CD4-positive, alpha-beta T cell treated with Interleukin-15 for 1 hour (primary cell): ENCODE measurements around the gene NXF2B.
"Not testable (repeated sequence)": the region's sequence is repeated elsewhere in the genome, so short reads cannot be mapped to it uniquely, and the experiment has no call there.

Source experiments
- DNase-seq: peaks from one replicate; pipeline ENCODE4 v3.0.0-alpha.2; 2020

Gene NXF2B, protein sequence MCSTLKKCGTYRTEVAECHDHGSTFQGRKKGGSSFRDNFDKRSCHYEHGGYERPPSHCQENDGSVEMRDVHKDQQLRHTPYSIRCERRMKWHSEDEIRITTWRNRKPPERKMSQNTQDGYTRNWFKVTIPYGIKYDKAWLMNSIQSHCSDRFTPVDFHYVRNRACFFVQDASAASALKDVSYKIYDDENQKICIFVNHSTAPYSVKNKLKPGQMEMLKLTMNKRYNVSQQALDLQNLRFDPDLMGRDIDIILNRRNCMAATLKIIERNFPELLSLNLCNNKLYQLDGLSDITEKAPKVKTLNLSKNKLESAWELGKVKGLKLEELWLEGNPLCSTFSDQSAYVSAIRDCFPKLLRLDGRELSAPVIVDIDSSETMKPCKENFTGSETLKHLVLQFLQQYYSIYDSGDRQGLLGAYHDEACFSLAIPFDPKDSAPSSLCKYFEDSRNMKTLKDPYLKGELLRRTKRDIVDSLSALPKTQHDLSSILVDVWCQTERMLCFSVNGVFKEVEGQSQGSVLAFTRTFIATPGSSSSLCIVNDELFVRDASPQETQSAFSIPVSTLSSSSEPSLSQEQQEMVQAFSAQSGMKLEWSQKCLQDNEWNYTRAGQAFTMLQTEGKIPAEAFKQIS

DNA sequence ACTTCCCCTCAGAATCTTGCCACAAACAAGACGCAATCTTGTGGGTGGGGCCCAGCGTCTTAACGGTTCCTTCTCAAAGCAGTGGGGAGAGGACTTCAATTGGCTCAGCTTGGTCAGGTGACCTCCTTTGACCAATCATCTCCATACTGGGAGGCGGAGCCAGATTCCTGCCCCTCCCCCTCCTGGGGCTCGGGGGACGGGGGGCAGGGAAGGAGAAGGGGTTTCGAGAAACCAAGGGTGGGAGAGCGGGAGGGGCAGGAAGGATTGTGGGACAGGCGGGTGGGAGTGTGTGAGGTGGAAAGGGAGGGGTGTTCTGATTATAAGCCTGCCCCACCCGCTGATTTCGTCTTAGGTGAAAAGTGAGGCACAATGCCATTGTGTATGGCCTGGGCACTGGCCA lies at the start of gene NXF2B:
Gene NXF2B, minus strand, starts transcription at position 101 of the 400 bp plus-strand sequence. CDS start 59,972 bp downstream, outside the sequence.
- DNase-seq, result not testable (repeated sequence)

DNA sequence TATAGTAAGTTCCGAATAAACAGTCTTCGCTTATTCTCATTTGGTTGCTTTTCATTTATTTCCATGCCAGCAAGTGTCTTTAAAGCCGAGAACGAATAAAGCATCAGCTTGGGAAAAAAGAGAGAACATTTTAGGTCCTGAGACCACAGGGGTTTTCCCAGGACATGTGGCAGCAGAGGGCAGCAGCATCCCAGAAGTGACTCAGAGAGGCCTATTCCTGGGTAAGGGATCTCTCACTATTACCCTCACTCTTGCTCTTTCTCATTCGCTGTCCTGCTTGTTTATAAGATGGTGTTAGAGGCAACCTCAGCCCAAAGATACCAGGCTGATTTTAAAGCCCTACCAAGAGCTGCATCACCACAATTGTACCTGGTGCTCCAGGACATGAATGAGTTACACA lies 39.0 kb upstream of the NXF2B start:
- not testable (repeated sequence) for DNase-seq

DNA sequence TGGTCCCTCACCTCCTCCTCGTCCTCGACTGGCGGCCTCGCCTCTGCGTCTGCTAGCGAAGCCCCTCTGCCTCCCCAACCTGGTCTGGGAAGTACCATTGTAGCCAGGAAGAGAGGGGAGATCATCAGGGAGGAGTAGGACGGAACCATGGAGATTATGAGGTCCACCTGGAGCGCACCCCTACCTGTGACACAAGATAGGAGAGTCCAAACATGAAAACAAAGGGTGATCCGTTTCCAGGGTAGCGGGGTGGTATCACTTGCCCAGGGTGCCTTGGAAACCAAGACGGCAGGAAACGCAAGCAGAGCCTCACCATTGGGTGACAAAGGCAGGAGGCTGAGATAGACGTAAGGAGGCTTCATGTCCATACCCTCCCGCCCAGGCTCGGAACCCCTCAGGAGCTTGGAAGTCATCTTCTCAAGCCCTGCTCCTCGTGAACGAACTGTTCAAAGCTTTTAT lies 32.0 kb upstream of the NXF2B start, which contains the start of gene TCP11X2:
Gene TCP11X2, minus strand, starts transcription at position 51 of the 459 bp plus-strand sequence.
- not testable (repeated sequence) for DNase-seq

DNA sequence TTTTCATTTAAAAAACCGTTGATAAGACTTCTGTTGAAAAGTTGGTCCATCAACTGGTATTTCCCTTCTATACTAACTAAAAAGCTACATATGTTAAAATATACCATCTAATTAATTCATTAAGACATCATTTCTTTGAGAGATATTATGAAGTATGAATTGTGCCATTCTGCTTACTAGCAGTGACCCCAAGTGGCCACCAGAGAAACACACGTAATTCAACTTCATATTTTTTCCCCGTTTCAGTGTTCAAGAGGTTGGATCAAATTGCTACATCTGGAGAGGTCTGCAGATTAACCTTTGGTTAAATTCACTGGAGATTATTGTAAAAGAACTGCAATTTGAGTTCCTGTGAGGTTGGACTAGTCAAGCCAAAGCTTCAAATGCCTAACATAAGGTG lies 30.4 kb upstream of the NXF2B start:
- DNase-seq, result not testable (repeated sequence)

DNA sequence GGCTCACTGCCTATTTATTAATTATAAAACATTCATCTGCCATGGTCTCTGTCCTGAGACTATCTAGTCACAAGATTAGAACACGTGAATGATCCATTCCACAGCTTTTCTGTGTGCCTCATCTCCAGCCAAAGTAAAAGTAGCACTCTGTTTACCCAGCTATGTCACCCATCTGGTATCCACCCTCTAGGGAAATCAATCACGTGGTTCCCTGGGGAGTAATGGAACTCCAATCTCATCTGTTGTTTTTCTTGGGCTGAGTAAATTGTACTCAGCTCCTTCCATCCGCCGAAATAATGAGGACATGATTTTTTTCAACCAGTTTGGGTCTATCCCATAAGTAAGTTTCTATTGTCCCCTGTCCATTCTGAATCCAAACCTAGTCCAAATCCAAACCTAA lies 18.8 kb upstream of the NXF2B start:
- DNase-seq, result not testable (repeated sequence)

DNA sequence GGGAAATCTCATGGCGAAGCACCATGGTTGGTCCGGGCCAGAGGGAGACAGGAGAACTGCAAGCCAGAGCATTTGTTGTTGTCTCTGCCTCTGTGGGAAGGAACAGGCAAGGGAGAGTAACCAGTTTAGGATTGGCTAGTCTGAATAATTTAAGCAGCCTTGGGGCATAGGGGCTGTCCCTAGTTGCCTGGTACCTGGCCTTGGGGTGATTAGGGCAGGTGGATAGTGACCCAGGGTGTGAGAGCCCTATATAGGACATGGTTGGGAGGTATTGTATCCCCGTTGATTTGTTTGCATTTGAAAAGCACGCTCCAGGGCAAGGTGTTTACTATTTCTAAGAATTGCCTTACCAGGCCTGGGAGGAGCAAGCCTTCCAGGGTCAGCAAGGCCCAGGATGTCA lies 25.3 kb downstream of the NXF2B start:
- not testable (repeated sequence) for DNase-seq

DNA sequence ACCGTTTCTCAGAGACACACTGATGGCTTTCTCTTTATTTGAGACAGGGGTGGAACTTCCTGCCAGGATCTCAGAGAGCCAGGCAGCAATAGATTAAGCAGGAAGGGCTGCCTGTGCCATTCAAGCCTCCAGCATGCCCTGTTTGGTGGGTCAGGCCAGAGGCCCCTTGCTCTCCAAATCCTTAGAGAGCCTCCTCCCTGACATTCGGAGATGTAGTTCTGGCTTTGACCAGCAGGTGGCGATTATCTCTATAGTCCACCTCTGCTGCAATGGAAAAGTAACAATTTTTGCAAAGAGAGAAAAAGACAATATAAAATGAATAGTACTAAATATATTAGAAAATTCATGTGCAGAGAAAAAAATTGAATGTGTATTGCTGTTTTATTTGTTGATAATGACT lies 93.9 kb downstream of the NXF2B start:
- DNase-seq, result peak; percentile 30

DNA sequence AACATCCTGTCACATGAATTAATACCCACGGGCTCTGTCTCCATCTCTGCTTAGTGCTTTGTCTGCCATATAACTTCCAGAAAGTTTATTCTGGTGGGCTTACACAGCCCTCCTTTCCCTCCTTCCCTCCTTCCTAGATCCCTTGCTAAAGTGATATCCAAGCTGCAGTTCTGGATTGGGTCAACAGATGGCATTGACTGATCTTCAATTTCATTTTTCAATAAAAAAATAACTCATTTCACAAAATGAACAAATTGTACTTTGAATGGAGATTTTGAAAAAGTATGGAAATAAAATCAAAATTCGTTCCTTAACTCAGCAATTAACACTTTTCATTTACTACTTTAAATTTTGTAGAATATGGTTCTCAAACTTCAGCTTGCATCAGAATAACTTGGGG lies 97.9 kb downstream of the NXF2B start:
- no peak for DNase-seq

DNA sequence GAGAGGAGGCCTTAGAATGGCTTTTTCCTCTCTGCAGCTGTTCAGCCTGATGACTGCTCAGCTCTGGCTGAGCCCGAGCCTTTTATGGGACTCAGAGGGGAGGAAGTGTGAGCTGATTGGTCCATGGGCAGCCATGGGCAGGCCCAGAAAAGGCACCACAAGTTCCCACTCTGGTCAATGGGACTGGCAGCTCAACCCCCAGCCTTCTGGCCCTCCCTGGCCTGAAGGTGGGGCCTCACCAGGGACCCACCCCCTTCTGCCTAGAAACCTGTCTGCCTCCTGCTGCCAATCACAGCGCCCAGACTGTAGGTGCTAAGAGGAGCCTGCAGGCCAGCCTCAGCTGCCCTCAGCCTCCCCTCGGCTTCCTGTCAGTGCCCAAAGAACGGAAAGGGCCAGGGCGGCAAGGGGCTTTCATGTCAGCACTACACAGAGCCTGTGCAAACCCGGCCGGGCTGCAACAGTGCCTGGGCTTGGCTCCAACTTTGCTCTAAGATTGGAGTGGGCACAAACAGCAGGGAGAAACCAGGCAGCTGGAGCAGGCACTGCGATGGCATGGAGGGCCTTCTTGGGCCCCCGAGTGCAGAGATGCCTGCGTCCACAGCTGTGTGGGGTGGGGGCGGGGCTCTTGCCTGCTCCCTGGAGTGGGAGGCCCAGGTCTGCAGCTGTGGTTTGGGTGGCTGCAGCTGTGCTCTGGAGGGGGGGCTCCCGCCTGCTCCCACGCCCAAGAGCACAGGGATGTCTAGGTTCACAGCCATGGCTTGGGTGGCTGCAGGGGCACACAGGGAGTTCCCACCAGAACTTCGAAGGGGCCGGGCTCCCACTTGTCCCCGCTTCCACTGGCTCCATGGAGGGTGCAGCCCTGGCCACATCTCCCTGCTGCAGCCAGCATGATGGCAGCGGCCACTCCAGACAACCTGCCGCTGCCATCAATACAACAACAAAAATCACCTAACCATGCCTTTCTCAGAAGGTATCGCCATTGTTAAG lies 100.2 kb downstream of the NXF2B start:
- DNase-seq, result peak; percentile 17

DNA sequence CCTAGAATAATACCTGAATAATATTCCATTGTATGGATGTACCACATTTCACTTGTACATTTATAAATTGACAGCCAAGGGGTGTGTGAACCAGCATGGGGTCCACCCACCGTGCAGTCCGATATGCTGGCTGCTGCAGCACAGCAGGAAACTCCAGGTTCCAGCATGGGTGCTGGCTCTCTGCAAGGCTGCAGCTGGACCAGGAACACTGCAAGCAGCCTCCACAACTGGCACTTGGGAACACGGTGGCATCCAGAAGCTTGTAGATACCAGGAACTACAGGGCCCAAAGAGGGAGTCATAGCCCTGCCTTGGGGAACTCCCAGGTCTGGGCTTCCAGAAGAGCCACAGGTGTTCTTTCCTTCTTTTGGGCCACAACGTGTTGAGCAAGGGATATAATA lies 101.6 kb downstream of the NXF2B start:
- no peak for DNase-seq
